Measurements from ENCODE around the gene FLRT2. TPM values are rescaled to one million over a fixed set of nuclear protein-coding genes. Genes with fewer than 3 reads are reported as not detected.

FLRT2 gene
- total and polyA plus RNA-seq, 2 of the 4 experiments (the other 2 are of a cell fraction) = 10.2 to 13.1 TPM

GRCh38 chr14:85537526-85537925 lies 7.6 kb downstream of the FLRT2 start:
- H4K5ac ChIP-seq (ENCODE audit: low read depth, low read length) = no peak overlapping the region
- no peak overlapping the region for H2BK5ac ChIP-seq (ENCODE audit: low read depth, low read length, poor library complexity, severe bottlenecking)
- no peak overlapping the region for H2BK120ac ChIP-seq (ENCODE audit: low read depth, low read length)
- ChIA-PET POLR2A (ENCODE audit: unreplicated experiment) (no interaction called here), CTCF (interaction anchor here (0.6 to 0.9 kb wide), 2 partner anchors 11 to 49 kb away, joined by 4 to 6 read pairs; no protein-coding TSS in a partner anchor)
- no CpG with 5 or more reads among the region's 3 CpGs for WGBS, 2 experiments (ENCODE audit: extremely low coverage in 2 of 2, insufficient read length in 1 of 2)
- dilution Hi-C loops (cut with HindIII; ENCODE audit: low sequenced_read_pairs, unreplicated experiment) (no loop called here), intact Hi-C loops (cut with micrococcal nuclease) (loop anchor here (2.0 to 10.0 kb wide), 4 partner anchors 519 to 1797 kb away; no protein-coding TSS in a partner anchor), in situ Hi-C loops (cut with MboI; ENCODE audit: low sequenced_read_pairs) (loop anchor here (25.0 kb wide), 1 partner anchor 500 kb away; no protein-coding TSS in a partner anchor)
- no peaks in the 10 kb centered on the region for H3K9me1 ChIP-seq (ENCODE audit: insufficient read depth, low read length)
- no TSS peak for BruUV-seq (replicated peaks)
- TF ChIP-seq MAZ (IDR thresholded peaks at IDR 0.05; ENCODE audit: borderline replicate concordance, low read depth, low read length) (no peak), CHD1 (IDR thresholded peaks at IDR 0.05; ENCODE audit: low read depth, low read length) (no peak), CEBPB (IDR thresholded peaks at IDR 0.05; ENCODE audit: low read depth, low read length) (no peak), SMC3 (IDR thresholded peaks at IDR 0.05; ENCODE audit: low read depth, low read length) (no peak), CTCF (conservative IDR thresholded peaks at IDR 0.05; ENCODE audit: low read depth, low read length) (no peak), MAFK (IDR thresholded peaks at IDR 0.05; ENCODE audit: low read depth, low read length) (no peak), RAD21 (IDR thresholded peaks at IDR 0.05; ENCODE audit: low read length) (no peak), USF2 (IDR thresholded peaks at IDR 0.05; ENCODE audit: low read depth, low read length) (no peak), POLR2A (IDR thresholded peaks at IDR 0.05; ENCODE audit: low read depth, low read length) (no peak), BHLHE40 (IDR thresholded peaks at IDR 0.05; ENCODE audit: low read depth, low read length) (no peak), MXI1 (IDR thresholded peaks at IDR 0.05; ENCODE audit: borderline replicate concordance, low read depth, low read length) (no peak), RCOR1 (IDR thresholded peaks at IDR 0.05; ENCODE audit: insufficient replicate concordance, low read length) (no peak), RFX5 (IDR thresholded peaks at IDR 0.05; ENCODE audit: low read depth, low read length) (no peak), ELK1 (IDR thresholded peaks at IDR 0.05; ENCODE audit: borderline replicate concordance, low read depth, low read length) (no peak), FOS (IDR thresholded peaks at IDR 0.05; ENCODE audit: low read depth, low read length) (no peak), NFE2L2 (IDR thresholded peaks at IDR 0.05; ENCODE audit: low read depth, low read length) (no peak)
- no peak overlapping the region for H2AK9ac ChIP-seq (replicated peaks; ENCODE audit: low read depth, low read length, poor library complexity)
- H3K18ac ChIP-seq (ENCODE audit: low read depth, low read length) = no peak overlapping the region
- H2AFZ ChIP-seq (replicated peaks; ENCODE audit: low read length, poor library complexity) = no peak overlapping the region
- H2BK20ac ChIP-seq (ENCODE audit: low read depth, low read length) = no peak overlapping the region
- no peak overlapping the region for H3K56ac ChIP-seq (ENCODE audit: extremely low read depth, insufficient read depth, low read length)
- peaks cover 7 to 36% of the 10 kb centered on the region in 2 experiments for H3K79me1 ChIP-seq (ENCODE audit: low read depth in 1 of 2, low read length in 2 of 2)
- H3K36me3 ChIP-seq (ENCODE audit: control insufficient read depth, insufficient read depth, low read length) = peaks cover 4% of the 10 kb centered on the region
- H3K4me2 ChIP-seq (ENCODE audit: low read depth, low read length) = no peak overlapping the region
- no peak for ATAC-seq (ENCODE audit: low read depth)
- no peak overlapping the region for H3K23ac ChIP-seq (ENCODE audit: low read depth, low read length)
- H4K20me1 ChIP-seq (ENCODE audit: insufficient read depth, low read length) = peaks cover 3% of the 10 kb centered on the region; the same call in 1 of the 2 replicates
- H3K27me3 ChIP-seq (ENCODE audit: control insufficient read depth, insufficient read depth, low read length) = no peaks in the 10 kb centered on the region
- H2AK5ac ChIP-seq (ENCODE audit: low read depth, low read length) = no peak overlapping the region
- H4K91ac ChIP-seq (ENCODE audit: insufficient read depth, low read depth, low read length) = no peak overlapping the region
- no peak overlapping the region for H3K27ac ChIP-seq (ENCODE audit: insufficient read depth, low read length)
- H3K14ac ChIP-seq (replicated peaks; ENCODE audit: low read depth, low read length) = no peak overlapping the region
- H3K4me3 ChIP-seq (ENCODE audit: insufficient read depth, low read depth, low read length) = no peak overlapping the region
- no peak for DNase-seq
- no peaks in the 10 kb centered on the region; the same call in 1 of the 2 replicates for H3K4me1 ChIP-seq (ENCODE audit: control insufficient read depth, insufficient read depth, low read length)
- no peak overlapping the region for H3K4ac ChIP-seq (ENCODE audit: low read depth, low read length)
- H4K8ac ChIP-seq (ENCODE audit: low read depth in 2 of 2, low read length in 2 of 2) = no peak overlapping the region
- H3K9ac ChIP-seq (ENCODE audit: low read depth, low read length) = no peak overlapping the region
- no peaks in the 10 kb centered on the region for H3K9me3 ChIP-seq (ENCODE audit: control insufficient read depth, insufficient read depth, low read length)
- H2BK15ac ChIP-seq (ENCODE audit: low read depth, low read length) = no peak overlapping the region
